ENCODE results near the gene LTB. TPM values are rescaled to one million over a fixed set of nuclear protein-coding genes. Genes with fewer than 3 reads are reported as not detected.

The LTB gene
- total and polyA plus RNA-seq, 9 of the 15 experiments (the other 6 are each of a cell fraction or from before 2014, with no cell fraction given) = 0.07 to 0.51 TPM; not detected in 7

DNA sequence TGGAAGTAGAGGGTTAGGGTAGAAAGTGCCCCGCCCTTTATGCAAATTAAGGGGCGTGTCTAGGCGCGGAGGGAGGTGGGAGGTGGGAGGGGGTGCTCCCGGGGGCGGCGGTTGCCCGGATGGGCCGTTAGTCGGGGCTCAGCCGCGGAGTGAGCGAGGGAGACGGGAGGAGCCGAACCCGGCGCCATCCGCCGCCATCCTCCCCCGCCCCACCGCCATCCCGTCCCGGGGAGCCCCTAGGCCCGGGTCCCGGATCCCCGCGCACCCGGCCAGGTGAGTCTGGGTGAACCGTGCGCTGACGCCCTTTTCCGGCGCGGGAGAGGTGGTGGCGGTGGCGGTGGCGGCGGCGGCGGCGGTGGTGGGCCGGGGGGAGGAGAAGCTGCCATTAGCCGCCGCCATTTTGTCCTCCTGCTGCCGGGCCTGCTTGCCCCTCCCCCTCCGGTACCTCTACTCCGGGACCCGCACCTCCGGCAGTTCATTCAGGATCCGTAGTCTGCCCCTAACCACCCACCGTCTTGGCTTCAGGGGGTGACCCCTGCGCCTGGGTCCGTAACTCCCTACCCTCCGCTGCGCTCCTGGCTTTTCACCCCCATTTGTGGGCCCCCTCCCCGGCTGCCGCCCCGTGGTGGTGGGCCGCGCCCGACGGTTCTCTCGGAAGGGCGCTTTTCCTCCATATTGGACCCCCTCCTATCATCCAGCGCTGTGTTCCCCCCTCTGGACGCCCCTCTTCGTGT is 38.5 kb upstream of the LTB start, which contains the start of gene PRRC2A (continued):
- TF ChIP-seq HDAC1 (IDR thresholded peaks at IDR 0.05) (0 out of 4 replicates have a peak, but pooled peaks of 1 of the 2 experiments have one; percentile 74), JUN (IDR thresholded peaks at IDR 0.05; ENCODE audit: borderline replicate concordance, low read depth, low read length) (no peak), JUN (CRISPR knock-in tag; IDR thresholded peaks at IDR 0.05; ENCODE audit: borderline replicate concordance) (peak; percentile 58; the same call in 1 of the 2 replicates), ZZZ3 (IDR thresholded peaks at IDR 0.05) (peak; percentile 98), FOSL1 (tag; conservative IDR thresholded peaks at IDR 0.05) (peak; percentile 8; the same call in 1 of the 2 replicates), CHD1 (IDR thresholded peaks at IDR 0.05; ENCODE audit: low read length) (peak; percentile 99), SRSF1 (IDR thresholded peaks at IDR 0.05; ENCODE audit: low read depth, low read length) (no peak), PCBP1 (IDR thresholded peaks at IDR 0.05; ENCODE audit: low read depth, low read length, poor library complexity, severe bottlenecking) (peak; percentile 76)
- TF ChIP-seq, protein P1, sequence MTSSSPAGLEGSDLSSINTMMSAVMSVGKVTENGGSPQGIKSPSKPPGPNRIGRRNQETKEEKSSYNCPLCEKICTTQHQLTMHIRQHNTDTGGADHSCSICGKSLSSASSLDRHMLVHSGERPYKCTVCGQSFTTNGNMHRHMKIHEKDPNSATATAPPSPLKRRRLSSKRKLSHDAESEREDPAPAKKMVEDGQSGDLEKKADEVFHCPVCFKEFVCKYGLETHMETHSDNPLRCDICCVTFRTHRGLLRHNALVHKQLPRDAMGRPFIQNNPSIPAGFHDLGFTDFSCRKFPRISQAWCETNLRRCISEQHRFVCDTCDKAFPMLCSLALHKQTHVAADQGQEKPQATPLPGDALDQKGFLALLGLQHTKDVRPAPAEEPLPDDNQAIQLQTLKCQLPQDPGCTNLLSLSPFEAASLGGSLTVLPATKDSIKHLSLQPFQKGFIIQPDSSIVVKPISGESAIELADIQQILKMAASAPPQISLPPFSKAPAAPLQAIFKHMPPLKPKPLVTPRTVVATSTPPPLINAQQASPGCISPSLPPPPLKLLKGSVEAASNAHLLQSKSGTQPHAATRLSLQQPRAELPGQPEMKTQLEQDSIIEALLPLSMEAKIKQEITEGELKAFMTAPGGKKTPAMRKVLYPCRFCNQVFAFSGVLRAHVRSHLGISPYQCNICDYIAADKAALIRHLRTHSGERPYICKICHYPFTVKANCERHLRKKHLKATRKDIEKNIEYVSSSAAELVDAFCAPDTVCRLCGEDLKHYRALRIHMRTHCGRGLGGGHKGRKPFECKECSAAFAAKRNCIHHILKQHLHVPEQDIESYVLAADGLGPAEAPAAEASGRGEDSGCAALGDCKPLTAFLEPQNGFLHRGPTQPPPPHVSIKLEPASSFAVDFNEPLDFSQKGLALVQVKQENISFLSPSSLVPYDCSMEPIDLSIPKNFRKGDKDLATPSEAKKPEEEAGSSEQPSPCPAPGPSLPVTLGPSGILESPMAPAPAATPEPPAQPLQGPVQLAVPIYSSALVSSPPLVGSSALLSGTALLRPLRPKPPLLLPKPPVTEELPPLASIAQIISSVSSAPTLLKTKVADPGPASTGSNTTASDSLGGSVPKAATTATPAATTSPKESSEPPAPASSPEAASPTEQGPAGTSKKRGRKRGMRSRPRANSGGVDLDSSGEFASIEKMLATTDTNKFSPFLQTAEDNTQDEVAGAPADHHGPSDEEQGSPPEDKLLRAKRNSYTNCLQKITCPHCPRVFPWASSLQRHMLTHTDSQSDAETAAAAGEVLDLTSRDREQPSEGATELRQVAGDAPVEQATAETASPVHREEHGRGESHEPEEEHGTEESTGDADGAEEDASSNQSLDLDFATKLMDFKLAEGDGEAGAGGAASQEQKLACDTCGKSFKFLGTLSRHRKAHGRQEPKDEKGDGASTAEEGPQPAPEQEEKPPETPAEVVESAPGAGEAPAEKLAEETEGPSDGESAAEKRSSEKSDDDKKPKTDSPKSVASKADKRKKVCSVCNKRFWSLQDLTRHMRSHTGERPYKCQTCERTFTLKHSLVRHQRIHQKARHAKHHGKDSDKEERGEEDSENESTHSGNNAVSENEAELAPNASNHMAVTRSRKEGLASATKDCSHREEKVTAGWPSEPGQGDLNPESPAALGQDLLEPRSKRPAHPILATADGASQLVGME (CRISPR knock-in tag; IDR thresholded peaks at IDR 0.05) = peak; percentile 9; the same call in 1 of the 2 replicates
- TF ChIP-seq, protein P2, sequence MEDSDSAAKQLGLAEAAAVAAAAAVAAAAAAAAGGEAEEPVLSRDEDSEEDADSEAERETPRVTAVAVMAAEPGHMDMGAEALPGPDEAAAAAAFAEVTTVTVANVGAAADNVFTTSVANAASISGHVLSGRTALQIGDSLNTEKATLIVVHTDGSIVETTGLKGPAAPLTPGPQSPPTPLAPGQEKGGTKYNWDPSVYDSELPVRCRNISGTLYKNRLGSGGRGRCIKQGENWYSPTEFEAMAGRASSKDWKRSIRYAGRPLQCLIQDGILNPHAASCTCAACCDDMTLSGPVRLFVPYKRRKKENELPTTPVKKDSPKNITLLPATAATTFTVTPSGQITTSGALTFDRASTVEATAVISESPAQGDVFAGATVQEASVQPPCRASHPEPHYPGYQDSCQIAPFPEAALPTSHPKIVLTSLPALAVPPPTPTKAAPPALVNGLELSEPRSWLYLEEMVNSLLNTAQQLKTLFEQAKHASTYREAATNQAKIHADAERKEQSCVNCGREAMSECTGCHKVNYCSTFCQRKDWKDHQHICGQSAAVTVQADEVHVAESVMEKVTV (CRISPR knock-in tag; IDR thresholded peaks at IDR 0.05) = peak; percentile 32; the same call in 1 of the 2 replicates
- TF ChIP-seq, protein P3, sequence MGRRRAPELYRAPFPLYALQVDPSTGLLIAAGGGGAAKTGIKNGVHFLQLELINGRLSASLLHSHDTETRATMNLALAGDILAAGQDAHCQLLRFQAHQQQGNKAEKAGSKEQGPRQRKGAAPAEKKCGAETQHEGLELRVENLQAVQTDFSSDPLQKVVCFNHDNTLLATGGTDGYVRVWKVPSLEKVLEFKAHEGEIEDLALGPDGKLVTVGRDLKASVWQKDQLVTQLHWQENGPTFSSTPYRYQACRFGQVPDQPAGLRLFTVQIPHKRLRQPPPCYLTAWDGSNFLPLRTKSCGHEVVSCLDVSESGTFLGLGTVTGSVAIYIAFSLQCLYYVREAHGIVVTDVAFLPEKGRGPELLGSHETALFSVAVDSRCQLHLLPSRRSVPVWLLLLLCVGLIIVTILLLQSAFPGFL (CRISPR knock-in tag; IDR thresholded peaks at IDR 0.05) = 0 out of 2 replicates have a peak, but pooled peaks have one; percentile 57
- TF ChIP-seq, protein P4, sequence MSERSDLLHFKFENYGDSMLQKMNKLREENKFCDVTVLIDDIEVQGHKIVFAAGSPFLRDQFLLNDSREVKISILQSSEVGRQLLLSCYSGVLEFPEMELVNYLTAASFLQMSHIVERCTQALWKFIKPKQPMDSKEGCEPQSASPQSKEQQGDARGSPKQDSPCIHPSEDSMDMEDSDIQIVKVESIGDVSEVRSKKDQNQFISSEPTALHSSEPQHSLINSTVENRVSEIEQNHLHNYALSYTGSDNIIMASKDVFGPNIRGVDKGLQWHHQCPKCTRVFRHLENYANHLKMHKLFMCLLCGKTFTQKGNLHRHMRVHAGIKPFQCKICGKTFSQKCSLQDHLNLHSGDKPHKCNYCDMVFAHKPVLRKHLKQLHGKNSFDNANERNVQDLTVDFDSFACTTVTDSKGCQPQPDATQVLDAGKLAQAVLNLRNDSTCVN (CRISPR knock-in tag; IDR thresholded peaks at IDR 0.05) = peak; percentile 78; the same call in 1 of the 2 replicates
- TF ChIP-seq, protein P5, sequence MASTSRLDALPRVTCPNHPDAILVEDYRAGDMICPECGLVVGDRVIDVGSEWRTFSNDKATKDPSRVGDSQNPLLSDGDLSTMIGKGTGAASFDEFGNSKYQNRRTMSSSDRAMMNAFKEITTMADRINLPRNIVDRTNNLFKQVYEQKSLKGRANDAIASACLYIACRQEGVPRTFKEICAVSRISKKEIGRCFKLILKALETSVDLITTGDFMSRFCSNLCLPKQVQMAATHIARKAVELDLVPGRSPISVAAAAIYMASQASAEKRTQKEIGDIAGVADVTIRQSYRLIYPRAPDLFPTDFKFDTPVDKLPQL (IDR thresholded peaks at IDR 0.05; ENCODE audit: extremely low read depth, insufficient read length) = no peak

Data from K562 (cell line).